GM12873 (cell line): ENCODE data around the gene SUSD4.

Source experiments
- CTCF ChIP-seq: IDR thresholded peaks from 2 replicates; pipeline ENCODE4 v1.5.1; 2012; ENCODE audit warnings: low read depth, mild to moderate bottlenecking, moderate library complexity, low read length, control low read depth; ENCODE audit not compliant: insufficient read depth; ENCODE audit errors: missing control alignments

The SUSD4 gene

GRCh38 chr1:223175032-223175431, 188.9 kb downstream of the SUSD4 start:
- no peak for TF ChIP-seq CTCF
